Measurements from ENCODE around the gene PIK3R4.

DNA sequence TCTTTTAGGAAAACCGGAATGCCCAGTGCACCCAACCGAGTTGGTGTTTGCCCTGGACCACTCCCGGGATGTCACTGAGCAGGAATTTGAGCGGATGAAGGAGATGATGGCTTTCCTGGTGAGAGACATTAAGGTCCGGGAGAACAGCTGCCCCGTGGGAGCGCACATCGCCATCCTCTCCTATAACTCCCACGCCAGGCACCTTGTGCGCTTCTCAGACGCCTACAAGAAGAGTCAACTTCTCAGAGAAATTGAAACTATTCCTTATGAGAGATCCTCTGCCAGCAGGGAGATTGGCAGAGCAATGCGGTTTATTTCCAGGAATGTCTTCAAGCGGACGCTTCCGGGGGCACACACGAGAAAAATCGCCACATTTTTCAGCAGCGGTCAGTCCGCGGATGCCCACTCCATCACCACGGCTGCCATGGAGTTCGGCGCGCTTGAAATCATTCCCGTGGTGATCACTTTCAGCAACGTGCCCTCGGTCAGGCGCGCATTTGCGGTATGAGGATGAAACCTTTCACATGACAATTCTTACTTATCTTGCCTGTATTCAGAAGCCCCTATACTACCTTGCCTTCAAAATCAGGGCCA is 97.5 kb downstream of the PIK3R4 start:
- TF ChIP-seq POLR2A (IDR thresholded peaks at IDR 0.05): no peak
- TF ChIP-seq, protein P1, sequence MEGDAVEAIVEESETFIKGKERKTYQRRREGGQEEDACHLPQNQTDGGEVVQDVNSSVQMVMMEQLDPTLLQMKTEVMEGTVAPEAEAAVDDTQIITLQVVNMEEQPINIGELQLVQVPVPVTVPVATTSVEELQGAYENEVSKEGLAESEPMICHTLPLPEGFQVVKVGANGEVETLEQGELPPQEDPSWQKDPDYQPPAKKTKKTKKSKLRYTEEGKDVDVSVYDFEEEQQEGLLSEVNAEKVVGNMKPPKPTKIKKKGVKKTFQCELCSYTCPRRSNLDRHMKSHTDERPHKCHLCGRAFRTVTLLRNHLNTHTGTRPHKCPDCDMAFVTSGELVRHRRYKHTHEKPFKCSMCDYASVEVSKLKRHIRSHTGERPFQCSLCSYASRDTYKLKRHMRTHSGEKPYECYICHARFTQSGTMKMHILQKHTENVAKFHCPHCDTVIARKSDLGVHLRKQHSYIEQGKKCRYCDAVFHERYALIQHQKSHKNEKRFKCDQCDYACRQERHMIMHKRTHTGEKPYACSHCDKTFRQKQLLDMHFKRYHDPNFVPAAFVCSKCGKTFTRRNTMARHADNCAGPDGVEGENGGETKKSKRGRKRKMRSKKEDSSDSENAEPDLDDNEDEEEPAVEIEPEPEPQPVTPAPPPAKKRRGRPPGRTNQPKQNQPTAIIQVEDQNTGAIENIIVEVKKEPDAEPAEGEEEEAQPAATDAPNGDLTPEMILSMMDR (IDR thresholded peaks at IDR 0.05): no peak

Data from lower leg skin (tissue), 3 donors.